Keratinocyte (primary cell): ENCODE data around the gene CAMK2D. TPM values are rescaled to one million over a fixed set of nuclear protein-coding genes. Genes with fewer than 3 reads are reported as not detected.

ENCODE experiments used
- DNase-seq: peaks from one replicate; pipeline ENCODE4 v3.0.0-alpha.2; 2011; ENCODE audit warnings: low read depth, missing footprints, low spot score
- FAIRE-seq: peaks from 2 replicates; lab custom pipeline; 2011; peaks lifted over from hg19 to GRCh38; lab: Jason Lieb, UNC
- H2AFZ ChIP-seq: 2 replicates; pipeline ENCODE4 v1.6.0; 2012; ENCODE audit warnings: low read length, control low read depth, inconsistent platforms; ENCODE audit not compliant: control insufficient read depth
- H3K27ac ChIP-seq: 2 replicates; pipeline ENCODE4 v1.5.1; 2011; ENCODE audit warnings: low read length; ENCODE audit not compliant: control insufficient read depth, insufficient read depth
- H3K27me3 ChIP-seq: 3 replicates; pipeline ENCODE4 v1.6.0; 2011; ENCODE audit warnings: low read length; ENCODE audit not compliant: control insufficient read depth, insufficient read depth; ENCODE audit errors: extremely low read depth
- H3K36me3 ChIP-seq, 2 experiments: 2 replicates in 1 of 2; 3 replicates in 1 of 2; pipeline ENCODE4 v1.5.1; 2011; ENCODE audit warnings: low read length in 2 of 2, mild to moderate bottlenecking in 1 of 2; ENCODE audit not compliant: control insufficient read depth in 2 of 2, insufficient read depth in 2 of 2; ENCODE audit errors: extremely low read depth in 1 of 2
- H3K4me1 ChIP-seq: 3 replicates; pipeline ENCODE4 v1.5.1; 2011; ENCODE audit warnings: low read length; ENCODE audit not compliant: control insufficient read depth, insufficient read depth; ENCODE audit errors: extremely low read depth
- H3K4me2 ChIP-seq: 3 replicates; pipeline ENCODE4 v1.6.0; 2011; ENCODE audit warnings: low read depth, low read length; ENCODE audit not compliant: control insufficient read depth, insufficient read depth; ENCODE audit errors: extremely low read depth
- H3K4me3 ChIP-seq, 3 experiments: fragments of 200-600 bp in 1 of 3; sonication (generic) in 1 of 3; 2 replicates in 2 of 3; 3 replicates in 1 of 3; pipeline ENCODE4 v1.5.1; 2011 to 2016; ENCODE audit warnings: low read length in 3 of 3, mild to moderate bottlenecking in 3 of 3, control low read depth in 2 of 3, inconsistent platforms in 1 of 3, low read depth in 1 of 3, mixed read lengths in 1 of 3, mixed run types in 1 of 3, moderate library complexity in 1 of 3; ENCODE audit not compliant: control insufficient read depth in 2 of 3, insufficient read depth in 2 of 3; ENCODE audit errors: extremely low read depth in 1 of 3
- H3K79me2 ChIP-seq: 2 replicates; pipeline ENCODE4 v1.6.0; 2012; ENCODE audit warnings: low read length; ENCODE audit not compliant: control insufficient read depth, insufficient read depth
- H3K9ac ChIP-seq: 3 replicates; pipeline ENCODE4 v1.6.0; 2011; ENCODE audit warnings: low read length; ENCODE audit not compliant: control insufficient read depth, insufficient read depth; ENCODE audit errors: extremely low read depth
- H3K9me1 ChIP-seq: 3 replicates; pipeline ENCODE4 v1.6.0; 2011; ENCODE audit warnings: low read length; ENCODE audit not compliant: control insufficient read depth, insufficient read depth; ENCODE audit errors: extremely low read depth
- H3K9me3 ChIP-seq: 2 replicates; pipeline ENCODE4 v1.5.1; 2012; ENCODE audit warnings: low read depth, low read length; ENCODE audit not compliant: control insufficient read depth
- H4K20me1 ChIP-seq: 3 replicates; pipeline ENCODE4 v1.6.0; 2011; ENCODE audit warnings: low read length; ENCODE audit not compliant: control insufficient read depth, insufficient read depth; ENCODE audit errors: extremely low read depth
- CTCF ChIP-seq, 3 experiments: IDR thresholded peaks in 1 of 3; conservative IDR thresholded peaks in 1 of 3; optimal IDR thresholded peaks in 1 of 3; 2 replicates in 2 of 3; 3 replicates in 1 of 3; pipeline versions ENCODE3 to v1.5.1; 2011; ENCODE audit warnings: low read length in 3 of 3, mild to moderate bottlenecking in 3 of 3, moderate library complexity in 2 of 3, control low read depth in 1 of 3, inconsistent platforms in 1 of 3; ENCODE audit not compliant: insufficient read depth in 2 of 3; ENCODE audit errors: extremely low read depth in 1 of 3
- EZH2 ChIP-seq: IDR thresholded peaks from one replicate; pipeline ENCODE4 v1.6.1; 2012; ENCODE audit warnings: inconsistent platforms, mild to moderate bottlenecking, low read length, moderate library complexity
- dilution Hi-C: fragments of 300-500 bp; cut with MboI; formaldehyde crosslinking; loops from one replicate; pipeline ENCODE4 v1.7.0; 2020; ENCODE audit warnings: low sequenced_read_pairs; ENCODE audit not compliant: extremely low pct_ligation_motif_present
- polyA plus RNA-seq, 5 experiments: library from polyadenylated mRNA; depleted of rRNA in 3 of 5; stranded (reverse) in 3 of 5; stranded (forward) in 1 of 5; unstranded in 1 of 5; fragments of >200 nt; gene quantifications; 1 replicate in 1 of 5; 2 replicates in 3 of 5; 3 replicates in 1 of 5; pipeline versions ENCODE4 v1.2.1 to v1.2.3, GENCODE V29; 2011 to 2012; ENCODE audit warnings: missing spikeins in 2 of 5, low read depth in 1 of 5, low replicate concordance in 1 of 5

Gene CAMK2D
- polyA plus RNA-seq, 1 donor (not counting 4 experiments of a cell fraction or from before 2014, with no cell fraction given): 18.8 TPM

- Histone ChIP-seq H2AFZ (no peak overlapping the region), H4K20me1 (no peaks in the 10 kb centered on the region), H3K27ac (no peak overlapping the region), H3K36me3 (no peaks in the 10 kb centered on the region), H3K4me3 (no peak overlapping the region), H3K79me2 (no peaks in the 10 kb centered on the region), H3K9ac (no peak overlapping the region), H3K9me1 (no peaks in the 10 kb centered on the region), H3K27me3 (no peaks in the 10 kb centered on the region), H3K4me2 (no peak overlapping the region), H3K4me1 (peaks cover 9% of the 10 kb centered on the region), H3K9me3 (no peaks in the 10 kb centered on the region)
- FAIRE-seq (no peak), DNase-seq (no peak)
- no peak for TF ChIP-seq CTCF (optimal IDR thresholded peaks at IDR 0.05 in 1 of 3, IDR thresholded peaks at IDR 0.05 in 1 of 3, conservative IDR thresholded peaks at IDR 0.05 in 1 of 3; ENCODE audit: extremely low read depth in 1 of 3, insufficient read depth in 2 of 3, low read length in 3 of 3)
- no peak for TF ChIP-seq EZH2
- dilution Hi-C loops: no loop called here
Measured at GRCh38 chr4:113537203-113537602, 224.3 kb downstream of the CAMK2D start.

GRCh38 chr4:113534711-113535110 lies 226.8 kb downstream of the CAMK2D start:
- Histone ChIP-seq H3K36me3 (no peaks in the 10 kb centered on the region), H3K9ac (no peak overlapping the region), H3K27ac (no peak overlapping the region), H3K9me3 (no peaks in the 10 kb centered on the region), H3K4me2 (no peak overlapping the region), H3K79me2 (no peaks in the 10 kb centered on the region), H3K4me3 (no peak overlapping the region), H3K4me1 (peaks cover 20% of the 10 kb centered on the region), H3K27me3 (no peaks in the 10 kb centered on the region), H4K20me1 (no peaks in the 10 kb centered on the region), H2AFZ (no peak overlapping the region), H3K9me1 (no peaks in the 10 kb centered on the region)
- DNase-seq: no peak
- dilution Hi-C loops: no loop called here
- no peak for FAIRE-seq
- TF ChIP-seq CTCF (optimal IDR thresholded peaks at IDR 0.05 in 1 of 3, IDR thresholded peaks at IDR 0.05 in 1 of 3, conservative IDR thresholded peaks at IDR 0.05 in 1 of 3; ENCODE audit: extremely low read depth in 1 of 3, insufficient read depth in 2 of 3, low read length in 3 of 3) (no peak), EZH2 (no peak)
